K562 (cell line): ENCODE data around the gene P2RX3. TPM values are rescaled to one million over a fixed set of nuclear protein-coding genes. Genes with fewer than 3 reads are reported as not detected.
"Not testable (repeated sequence)": the region's sequence is repeated elsewhere in the genome, so short reads cannot be mapped to it uniquely, and the experiment has no call there.

Source experiments
- ATAC-seq: fragments of 200-7000 bp; cut with Tn5 transposase; 3 replicates; pipeline ENCODE4 v1.9.1; 2020; ENCODE audit warnings: moderate library complexity
- BruUV-seq: library from RNA; stranded (reverse); fragments of 400-500 nt; replicated peaks from 2 replicates; lab custom pipeline; 2021; lab: Mats Ljungman, UMichigan
- CTCF ChIA-PET: fragments of 300-600 bp; formaldehyde crosslinking; extraction: SDS; loops from one replicate; lab custom pipeline; 2021; ENCODE audit warnings: low intra/inter-chr PET ratio; lab: Yijun Ruan, JAX
- POLR2A ChIA-PET: fragments of 300-600, 350-650 bp; sonication (Branson Sonifier 250); formaldehyde crosslinking; extraction: SDS; loops from one replicate; lab custom pipeline; 2021; ENCODE audit warnings: antibody characterized with exemption, inconsistent platforms; lab: Yijun Ruan, JAX
- DNase-seq, 4 experiments: peaks; one replicate each; pipeline versions ENCODE4 v3.0.0 to v3.0.0-alpha.2; 2011 to 2018; ENCODE audit warnings: low spot score in 3 of 4, mixed read lengths in 3 of 4; ENCODE audit errors: extremely low read depth in 1 of 4
- FAIRE-seq: peaks from 2 replicates; lab custom pipeline; 2011; peaks lifted over from hg19 to GRCh38; lab: Jason Lieb, UNC
- H2AFZ ChIP-seq: 2 replicates; pipeline ENCODE4 v1.6.0; 2011; ENCODE audit warnings: low read depth, low read length, control low read depth, inconsistent platforms
- H3K27ac ChIP-seq: fragments of 200-600 bp; 3 replicates; pipeline ENCODE4 v1.8.0; 2011; ENCODE audit warnings: low read depth, mild to moderate bottlenecking, control low read depth, inconsistent platforms, low read length, moderate library complexity, mixed read lengths; ENCODE audit errors: extremely low read depth
- H3K27me3 ChIP-seq, 2 experiments: fragments of 300-600 bp in 1 of 2; 2 replicates in 1 of 2; 3 replicates in 1 of 2; pipeline versions ENCODE4 v1.6.0 to v1.8.0; 2011; ENCODE audit warnings: inconsistent platforms in 2 of 2, low read length in 2 of 2, mild to moderate bottlenecking in 1 of 2, mixed read lengths in 1 of 2, moderate library complexity in 1 of 2; ENCODE audit not compliant: control insufficient read depth in 2 of 2, insufficient read depth in 2 of 2
- H3K36me3 ChIP-seq: fragments of 300-600 bp; 3 replicates; pipeline ENCODE4 v1.8.0; 2011; ENCODE audit warnings: mild to moderate bottlenecking, low read length, inconsistent platforms; ENCODE audit not compliant: control insufficient read depth, insufficient read depth
- H3K4me1 ChIP-seq, 2 experiments: fragments of 200-600 bp in 1 of 2; replicated peaks in 1 of 2; 2 replicates in 1 of 2; 3 replicates in 1 of 2; pipeline versions ENCODE4 v1.5.1 to v1.8.0; 2011; ENCODE audit warnings: inconsistent platforms in 2 of 2, low read length in 2 of 2, mild to moderate bottlenecking in 1 of 2, mixed read lengths in 1 of 2, moderate library complexity in 1 of 2; ENCODE audit not compliant: control insufficient read depth in 2 of 2, insufficient read depth in 2 of 2
- H3K4me2 ChIP-seq: 2 replicates; pipeline ENCODE4 v1.6.1; 2011; ENCODE audit warnings: low read length, control low read depth, inconsistent platforms, mixed read lengths; ENCODE audit not compliant: insufficient read depth
- H3K4me3 ChIP-seq: fragments of 200-600 bp; sonication (generic), shearing (Covaris generic); 2 replicates; pipeline ENCODE4 v1.5.1; 2016; ENCODE audit warnings: control low read depth, inconsistent platforms
- H3K79me2 ChIP-seq: fragments of 200-600 bp; 3 replicates; pipeline ENCODE4 v1.8.0; 2011; ENCODE audit warnings: low read length, inconsistent platforms; ENCODE audit not compliant: control insufficient read depth, insufficient read depth
- H3K9ac ChIP-seq, 2 experiments: 2 replicates each; pipeline versions ENCODE4 v1.6.0 to v1.6.1; 2011; ENCODE audit warnings: low read depth in 2 of 2, low read length in 2 of 2, control low read depth in 1 of 2, inconsistent platforms in 1 of 2, mild to moderate bottlenecking in 1 of 2, mixed read lengths in 1 of 2; ENCODE audit not compliant: insufficient read depth in 1 of 2
- H3K9me1 ChIP-seq: one replicate; pipeline ENCODE4 v1.6.0; 2011; ENCODE audit warnings: inconsistent platforms, mild to moderate bottlenecking, low read length, moderate library complexity; ENCODE audit not compliant: control insufficient read depth, insufficient read depth
- H3K9me3 ChIP-seq: replicated peaks from 2 replicates; pipeline ENCODE4 v1.5.1; 2011; ENCODE audit warnings: low read depth, low read length, inconsistent platforms; ENCODE audit not compliant: control insufficient read depth, insufficient read depth
- H4K20me1 ChIP-seq: replicated peaks from 2 replicates; pipeline ENCODE4 v1.6.1; 2011; ENCODE audit warnings: low read length, inconsistent platforms, mixed read lengths; ENCODE audit not compliant: control insufficient read depth, insufficient read depth
- ATF3 ChIP-seq, 2 experiments: fragments of 450-650 bp in 1 of 2; sonication (generic) in 1 of 2; formaldehyde crosslinking in 1 of 2; IDR thresholded peaks in 1 of 2; conservative IDR thresholded peaks in 1 of 2; 2 replicates each; pipeline versions ENCODE4 v1.6.1 to v1.8.1; 2016 to 2023; ENCODE audit warnings: mild to moderate bottlenecking in 2 of 2, moderate library complexity in 2 of 2, inconsistent platforms in 1 of 2, missing genetic modification reagents in 1 of 2
- CEBPB ChIP-seq: fragments of 450-650 bp; IDR thresholded peaks from 2 replicates; pipeline ENCODE4 v1.6.1; 2016; ENCODE audit warnings: missing genetic modification characterization, missing compliant biosample characterization
- CEBPG ChIP-seq, 3 experiments: fragments of 200-800 bp in 1 of 3; sonication (Bioruptor generic) in 1 of 3; sonication (generic) in 1 of 3; formaldehyde crosslinking in 1 of 3; IDR thresholded peaks in 2 of 3; conservative IDR thresholded peaks in 1 of 3; 2 replicates each; pipeline versions ENCODE4 v1.6.1 to v1.8.0; 2016 to 2022; ENCODE audit warnings: missing compliant biosample characterization in 2 of 3, missing genetic modification characterization in 2 of 3, mild to moderate bottlenecking in 1 of 3, missing genetic modification reagents in 1 of 3
- CHD2 ChIP-seq: IDR thresholded peaks from 2 replicates; pipeline ENCODE4 v1.6.1; 2011; ENCODE audit warnings: low read depth, low read length
- ZNF263 ChIP-seq: sonication (generic); formaldehyde crosslinking; IDR thresholded peaks from 2 replicates; pipeline ENCODE4 v1.8.0; 2022; ENCODE audit warnings: mild to moderate bottlenecking, missing genetic modification reagents, borderline replicate concordance
- WGBS: fragments of 100-300 bp; shearing (Covaris generic); methylation state at CpG from one replicate; pipeline ENCODE4 v1.1.6; 2016; ENCODE audit warnings: low coverage, mixed read lengths; ENCODE audit not compliant: insufficient coverage; ENCODE audit errors: missing lambda C conversion rate; 5-methylcytosine and 5-hydroxymethylcytosine counted together
- in situ Hi-C: fragments of 300-500 bp; cut with MboI; formaldehyde crosslinking; loops from 4 replicates; pipeline ENCODE4 v1.15.0; 2018; ENCODE audit warnings: inconsistent platforms, mixed read lengths
- intact Hi-C: fragments of 100-400 bp; cut with micrococcal nuclease; formaldehyde crosslinking; loops from 2 replicates; pipeline ENCODE4 v1.14.2; 2022
- polyA plus RNA-seq, 8 experiments: library from polyadenylated mRNA; depleted of rRNA in 4 of 8; stranded (reverse) in 5 of 8; unstranded in 3 of 8; fragments of >200 nt; fragmentation: Nextera tagmentation in 2 of 8; fragmentation: Illumina TruSeq in 1 of 8; extraction: Ambion mirVana in 2 of 8; extraction: Trizol in 1 of 8; gene quantifications; 2 replicates each; pipeline versions ENCODE4 v1.2.1 to v1.2.3, GENCODE V29; 2011 to 2014; ENCODE audit warnings: inconsistent platforms in 1 of 8, missing spikeins in 1 of 8
- total RNA-seq, 7 experiments: library from RNA; depleted of rRNA in 6 of 7; stranded (reverse); fragments of >200 nt in 6 of 7; fragmentation: Illumina TruSeq in 2 of 7; extraction: Trizol in 2 of 7; gene quantifications; 2 replicates each; pipeline versions ENCODE4 v1.2.1 to v1.2.3, GENCODE V29; 2011 to 2021; ENCODE audit warnings: low replicate concordance in 1 of 7

The P2RX3 gene
- total and polyA plus RNA-seq, 9 of the 15 experiments (the other 6 are each of a cell fraction or from before 2014, with no cell fraction given) = not detected

GRCh38 chr11:57294225-57295131 is 43.7 kb upstream of the P2RX3 start:
- Histone ChIP-seq H3K4me2 (no peak overlapping the region), H4K20me1 (no peaks in the 10 kb centered on the region), H3K4me1 (peaks cover 0 to 4% of the 10 kb centered on the region in 2 experiments; a peak in 3 of 5 replicates), H3K9me3 (no peaks in the 10 kb centered on the region), H3K79me2 (no peaks in the 10 kb centered on the region), H3K27me3 (peaks cover 3 to 5% of the 10 kb centered on the region in 2 experiments; a peak in 2 of 5 replicates), H2AFZ (no peak overlapping the region), H3K27ac (no peak overlapping the region), H3K4me3 (no peak overlapping the region), H3K36me3 (peaks cover 7% of the 10 kb centered on the region), H3K9me1 (no peaks in the 10 kb centered on the region), H3K9ac (no peak overlapping the region)
- intact Hi-C loops = no loop called here
- in situ Hi-C loops = no loop called here
- POLR2A ChIA-PET = interaction anchor here (0.6 to 1.8 kb wide), 8 partner anchors 13 to 215 kb away, joined by 3 to 6 read pairs (median 4); partner anchors contain the start of gene TNKS1BP1
- CTCF ChIA-PET = no interaction called here
- WGBS = 13% methylated on average over 2 of the region's 2 CpGs
- DNase-seq (no peak), FAIRE-seq (no peak), ATAC-seq (no peak)
- no TSS peak for BruUV-seq
- no peak for TF ChIP-seq ZNF263 (CRISPR knock-in tag)

- H4K20me1 ChIP-seq; H3K4me2 ChIP-seq; DNase-seq; CTCF ChIA-PET; H3K79me2 ChIP-seq; H3K9me3 ChIP-seq; H2AFZ ChIP-seq; intact Hi-C loops; FAIRE-seq; BruUV-seq; TF ChIP-seq ATF3 (CRISPR knock-in tag; conservative IDR thresholded peaks at IDR 0.05): not testable (repeated sequence)
- POLR2A ChIA-PET = interaction anchor here (0.7 to 1.3 kb wide), 2 partner anchors 15 to 26 kb away, joined by 3 read pairs; no protein-coding TSS in a partner anchor
- peak; percentile 50; the same call in 1 of the 2 replicates for TF ChIP-seq CEBPG (CRISPR knock-in tag; IDR thresholded peaks at IDR 0.05)
- peak in 1 of 2 experiments; percentile 72; a peak in 1 of 4 replicates for TF ChIP-seq CEBPG (tag; conservative IDR thresholded peaks at IDR 0.05 in 1 of 2, IDR thresholded peaks at IDR 0.05 in 1 of 2)
- peak; percentile 68 for TF ChIP-seq ATF3 (IDR thresholded peaks at IDR 0.05)
- TF ChIP-seq CHD2 = peak; percentile 73; the same call in 1 of the 2 replicates
- peak; percentile 82 for TF ChIP-seq CEBPB (tag)
- TF ChIP-seq, all 486 proteins: peak for 4; not testable (repeated sequence) for 482
- H3K27me3 ChIP-seq, in situ Hi-C loops, H3K4me3 ChIP-seq, H3K9ac ChIP-seq, H3K4me1 ChIP-seq, ATAC-seq, H3K27ac ChIP-seq, H3K9me1 ChIP-seq: not testable (repeated sequence)
- WGBS = 32% methylated on average over 3 of the region's 3 CpGs
- H3K36me3 ChIP-seq = peaks cover 24% of the 10 kb centered on the region
These were observed 41.9 kb upstream of the P2RX3 start for GRCh38 chr11:57296205-57296604.
